ENCODE measurements around the gene FBRSL1.
A peak's percentile ranks its signal among the peaks of the same experiment; 100 is the strongest.

FBRSL1 gene

GRCh38 chr12:132500142-132500855 is 10.3 kb downstream of the FBRSL1 start:
- DNase-seq: no peak

- no peak for DNase-seq
Observed at GRCh38 chr12:132500856-132501180, 10.9 kb downstream of the FBRSL1 start.

- DNase-seq: no peak
Observed at GRCh38 chr12:132501204-132501940, 11.4 kb downstream of the FBRSL1 start.

- DNase-seq: no peak
Observed at GRCh38 chr12:132502149-132502881, 12.4 kb downstream of the FBRSL1 start.

- no peak for DNase-seq
Observed at GRCh38 chr12:132502882-132503193, 12.9 kb downstream of the FBRSL1 start.

GRCh38 chr12:132503618-132504204 is 13.8 kb downstream of the FBRSL1 start:
- DNase-seq: no peak

GRCh38 chr12:132505105-132505851 is 15.3 kb downstream of the FBRSL1 start:
- DNase-seq: peak; percentile 67

GRCh38 chr12:132505852-132506219 is 15.9 kb downstream of the FBRSL1 start:
- DNase-seq: no peak

- peak; percentile 80 for DNase-seq
Observed at GRCh38 chr12:132506328-132507160, 16.6 kb downstream of the FBRSL1 start.

GRCh38 chr12:132507161-132507538 is 17.2 kb downstream of the FBRSL1 start:
- no peak for DNase-seq

- no peak for DNase-seq
Observed at GRCh38 chr12:132507656-132508490, 17.9 kb downstream of the FBRSL1 start.

GRCh38 chr12:132508491-132508740 is 18.5 kb downstream of the FBRSL1 start:
- no peak for DNase-seq

GRCh38 chr12:132508860-132509732 is 19.1 kb downstream of the FBRSL1 start:
- DNase-seq: no peak

GRCh38 chr12:132510111-132510724 is 20.3 kb downstream of the FBRSL1 start:
- no peak for DNase-seq

- DNase-seq: no peak
Observed at GRCh38 chr12:132510746-132511477, 21.0 kb downstream of the FBRSL1 start.

- no peak for DNase-seq
Observed at GRCh38 chr12:132511516-132512196, 21.7 kb downstream of the FBRSL1 start.

- DNase-seq: no peak
Observed at GRCh38 chr12:132512197-132513069, 22.5 kb downstream of the FBRSL1 start.

GRCh38 chr12:132513070-132513398 is 23.1 kb downstream of the FBRSL1 start:
- DNase-seq: no peak

All from suppressor macrophage treated with lipopolysaccharide for 4 hours (primary cell).